Smooth muscle cell (in vitro differentiated cells): Measurements from ENCODE around the gene ATXN7L1. TPM values are rescaled to one million over a fixed set of nuclear protein-coding genes. Genes with fewer than 3 reads are reported as not detected.
"Not testable (repeated sequence)": the region's sequence is repeated elsewhere in the genome, so short reads cannot be mapped to it uniquely, and the experiment has no call there.

Source experiments
- DNase-seq: peaks from one replicate; lab custom pipeline; 2025; ENCODE audit not compliant: unreplicated experiment; lab: John Stamatoyannopoulos, UW
- H2AFZ ChIP-seq: fragments of 200-600 bp; sonication (generic); 2 replicates; pipeline ENCODE4 v1.6.0; 2016; ENCODE audit warnings: antibody characterized with exemption, low read depth, mild to moderate bottlenecking
- H3F3A ChIP-seq: fragments of 200-600 bp; sonication (generic); 2 replicates; pipeline ENCODE4 v1.6.0; 2017; ENCODE audit warnings: antibody characterized with exemption, low read depth
- H3K27ac ChIP-seq: fragments of 200-600 bp; sonication (generic); 2 replicates; pipeline ENCODE4 v1.5.1; 2016; ENCODE audit warnings: low read depth, mild to moderate bottlenecking
- H3K27me3 ChIP-seq: fragments of 200-600 bp; sonication (generic); 2 replicates; pipeline ENCODE4 v1.6.1; 2016; ENCODE audit warnings: low read depth, mild to moderate bottlenecking
- H3K36me3 ChIP-seq: fragments of 200-600 bp; sonication (generic); 2 replicates; pipeline ENCODE4 v1.5.1; 2016; ENCODE audit warnings: low read depth
- H3K4me1 ChIP-seq: fragments of 200-600 bp; sonication (generic); 2 replicates; pipeline ENCODE4 v1.5.1; 2016; ENCODE audit warnings: low read depth
- H3K4me2 ChIP-seq: fragments of 200-600 bp; sonication (generic); 2 replicates; pipeline ENCODE4 v1.6.0; 2016; ENCODE audit warnings: mild to moderate bottlenecking
- H3K4me3 ChIP-seq: fragments of 200-600 bp; sonication (generic); 2 replicates; pipeline ENCODE4 v1.5.1; 2016; ENCODE audit warnings: mild to moderate bottlenecking
- H3K79me2 ChIP-seq: fragments of 200-600 bp; sonication (generic); 2 replicates; pipeline ENCODE4 v1.6.0; 2016; ENCODE audit warnings: low read depth, mild to moderate bottlenecking
- H3K9ac ChIP-seq: fragments of 200-600 bp; sonication (generic); 2 replicates; pipeline ENCODE4 v1.6.0; 2016; ENCODE audit warnings: low read depth
- H3K9me3 ChIP-seq: fragments of 200-600 bp; sonication (generic); replicated peaks from 2 replicates; pipeline ENCODE4 v1.5.1; 2016; ENCODE audit warnings: low read depth
- H4K20me1 ChIP-seq: fragments of 200-600 bp; sonication (generic); 2 replicates; pipeline ENCODE4 v1.6.0; 2016; ENCODE audit warnings: low read depth
- CTCF ChIP-seq: fragments of 200-600 bp; sonication (generic); IDR thresholded peaks from 2 replicates; pipeline ENCODE4 v1.5.1; 2017; ENCODE audit warnings: borderline replicate concordance, mild to moderate bottlenecking, antibody characterized with exemption; ENCODE audit not compliant: insufficient read depth, poor library complexity, severe bottlenecking
- WGBS: methylation state at CpG from one replicate; pipeline ENCODE4 v1.1.7; 2016; ENCODE audit warnings: low lambda C conversion rate; 5-methylcytosine and 5-hydroxymethylcytosine counted together
- polyA plus RNA-seq: library from polyadenylated mRNA; unstranded; fragments of >200 nt; fragmentation: Nextera tagmentation; extraction: Ambion mirVana; gene quantifications from 2 replicates; pipeline ENCODE4 v1.2.1, GENCODE V29; 2016
- total RNA-seq: library from RNA; depleted of rRNA; stranded (reverse); fragments of >200 nt; gene quantifications from 2 replicates; pipeline ENCODE4 v1.2.3, GENCODE V29; 2014

The ATXN7L1 gene
- total and polyA plus RNA-seq, 2 experiments from 2014 or later = 3.3 to 4.4 TPM

GRCh38 chr7:105851064-105851463 is 25.3 kb downstream of the ATXN7L1 start:
- Histone ChIP-seq H3K4me2 (no peak overlapping the region), H3K79me2 (peaks cover 7% of the 10 kb centered on the region), H3K27ac (no peak overlapping the region), H3K9me3 (no peaks in the 10 kb centered on the region), H3K9ac (no peak overlapping the region), H3K36me3 (no peaks in the 10 kb centered on the region), H3K27me3 (no peaks in the 10 kb centered on the region), H2AFZ (no peak overlapping the region), H3K4me1 (peaks cover 15% of the 10 kb centered on the region), H3K4me3 (no peak overlapping the region), H3F3A (peaks cover 11% of the 10 kb centered on the region), H4K20me1 (peaks cover 21% of the 10 kb centered on the region)
- TF ChIP-seq CTCF = no peak
- 97% methylated on average over 5 of the region's 5 CpGs for WGBS
- no peak for DNase-seq

DNA sequence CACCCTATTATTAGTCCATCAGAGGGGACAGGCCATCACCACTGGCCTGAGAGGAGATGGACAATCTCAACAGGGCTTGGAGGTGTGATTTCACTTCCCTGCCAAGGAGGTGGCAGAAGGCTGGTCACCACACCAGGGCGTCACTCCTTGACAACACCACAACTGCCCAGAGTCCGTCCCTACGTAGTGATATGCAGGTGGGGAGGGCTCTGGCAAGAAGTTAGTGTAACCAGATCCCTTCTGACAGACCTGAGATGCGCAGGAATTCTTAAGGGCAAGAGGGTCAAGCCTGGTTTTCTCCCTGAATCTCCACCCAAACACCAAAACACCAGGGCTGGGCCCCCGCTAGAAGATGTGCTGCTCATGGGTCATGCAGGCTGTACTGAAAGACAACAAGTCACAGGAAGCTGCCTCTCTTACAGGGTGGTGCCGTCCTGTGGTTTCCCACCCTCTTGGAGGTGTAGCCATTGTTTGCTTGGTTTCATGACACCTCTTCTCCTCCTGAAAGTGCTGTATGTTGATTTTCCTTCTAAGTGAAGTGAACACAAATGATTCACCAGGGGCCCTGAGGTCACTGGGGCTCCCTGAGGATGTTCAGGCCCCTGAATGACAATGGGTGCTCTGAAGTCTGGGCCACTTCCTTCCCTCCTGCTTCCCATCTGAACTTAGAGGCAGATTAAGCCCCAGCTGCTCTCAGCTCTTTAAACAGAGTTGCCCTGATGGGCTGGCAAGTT is 27.1 kb downstream of the ATXN7L1 start:
- TF ChIP-seq CTCF = no peak
- no peak overlapping the region for H3K4me3 ChIP-seq
- H3K9me3 ChIP-seq = no peaks in the 10 kb centered on the region
- WGBS = 74% methylated on average over 6 of the region's 6 CpGs
- H3K4me1 ChIP-seq = peaks cover 11% of the 10 kb centered on the region
- no peaks in the 10 kb centered on the region for H3K27me3 ChIP-seq
- H3K9ac ChIP-seq = no peak overlapping the region
- peaks cover 7% of the 10 kb centered on the region for H3K79me2 ChIP-seq
- H4K20me1 ChIP-seq = peaks cover 21% of the 10 kb centered on the region
- no peaks in the 10 kb centered on the region for H3F3A ChIP-seq
- no peak overlapping the region for H3K27ac ChIP-seq
- H3K4me2 ChIP-seq = no peak overlapping the region
- no peak for DNase-seq
- no peaks in the 10 kb centered on the region for H3K36me3 ChIP-seq
- H2AFZ ChIP-seq = no peak overlapping the region

GRCh38 chr7:105846404-105846803 is 30.0 kb downstream of the ATXN7L1 start:
- H3K27ac ChIP-seq = no peak overlapping the region
- peaks cover 6% of the 10 kb centered on the region for H3K4me1 ChIP-seq
- no peak overlapping the region for H3K9ac ChIP-seq
- peaks cover 7% of the 10 kb centered on the region for H3K79me2 ChIP-seq
- no peak for TF ChIP-seq CTCF
- no peaks in the 10 kb centered on the region for H3F3A ChIP-seq
- no peak overlapping the region for H3K4me2 ChIP-seq
- no peak for DNase-seq
- H3K4me3 ChIP-seq = no peak overlapping the region
- H3K36me3 ChIP-seq = no peaks in the 10 kb centered on the region
- peaks cover 21% of the 10 kb centered on the region for H4K20me1 ChIP-seq
- 95% methylated on average over 1 of the region's 1 CpG for WGBS
- H3K27me3 ChIP-seq = no peaks in the 10 kb centered on the region
- H2AFZ ChIP-seq = no peak overlapping the region
- H3K9me3 ChIP-seq = no peaks in the 10 kb centered on the region

- H3K79me2 ChIP-seq, H3K4me1 ChIP-seq, H2AFZ ChIP-seq, H3K36me3 ChIP-seq, H3F3A ChIP-seq, DNase-seq, H3K9ac ChIP-seq, H3K27ac ChIP-seq, H3K4me3 ChIP-seq, H4K20me1 ChIP-seq, H3K27me3 ChIP-seq, H3K9me3 ChIP-seq, H3K4me2 ChIP-seq: not testable (repeated sequence)
- 95% methylated on average over 5 of the region's 5 CpGs for WGBS
Measured at GRCh38 chr7:105844681-105845080, 31.7 kb downstream of the ATXN7L1 start.
